Astrocyte (in vitro differentiated cells and primary cell): ENCODE results near the gene DAGLA.

Experiments used
- CTCF ChIP-seq: IDR thresholded peaks from 2 replicates; pipeline ENCODE4 v1.5.1; 2011; ENCODE audit warnings: low read depth, mild to moderate bottlenecking, inconsistent platforms, low read length, moderate library complexity; ENCODE audit not compliant: insufficient read depth
- EZH2 ChIP-seq: IDR thresholded peaks from 2 replicates; pipeline ENCODE4 v1.6.1; 2012; ENCODE audit warnings: mild to moderate bottlenecking, low read length, inconsistent platforms; ENCODE audit not compliant: insufficient read depth

GRCh38 chr11:61734767-61735166 lies 54.6 kb downstream of the DAGLA start:
- TF ChIP-seq CTCF (no peak), EZH2 (no peak)
